K562 treated with DMSO at 1 percent for 24 hours (cell line): Measurements from ENCODE around the gene SPDYE8. TPM values are rescaled to one million over a fixed set of nuclear protein-coding genes. Genes with fewer than 3 reads are reported as not detected.

Source experiments
- total RNA-seq: library from RNA; unstranded; fragments of 300-600 nt; gene quantifications from 2 replicates; pipeline ENCODE4 v1.2.3, GENCODE V29; 2022; ENCODE audit warnings: low read depth; ENCODE audit not compliant: insufficient read depth

SPDYE8 gene, protein sequence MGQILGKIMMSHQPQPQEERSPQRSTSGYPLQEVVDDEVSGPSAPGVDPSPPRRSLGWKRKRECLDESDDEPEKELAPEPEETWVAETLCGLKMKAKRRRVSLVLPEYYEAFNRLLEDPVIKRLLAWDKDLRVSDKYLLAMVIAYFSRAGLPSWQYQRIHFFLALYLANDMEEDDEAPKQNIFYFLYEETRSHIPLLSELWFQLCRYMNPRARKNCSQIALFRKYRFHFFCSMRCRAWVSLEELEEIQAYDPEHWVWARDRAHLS
- not detected in 2 replicates for total RNA-seq

GRCh38 chr7:73029666-73030065, at the start of gene SPDYE8:
SPDYE8 (minus strand) TSS chr7:73029766; CDS start chr7:73027966, 1,800 bp downstream.

GRCh38 chr7:73057811-73058210, 28.2 kb upstream of the SPDYE8 start, which contains the start of gene SPDYE11:
SPDYE11 (minus strand) TSS chr7:73057911; CDS start chr7:73056111, 1,800 bp downstream.

Other genes starting within 250 kb of the SPDYE8 start
- gene TYW1B, start 201.6 kb downstream of the SPDYE8 start, total RNA-seq: 6.3 and 7.3 TPM in 2 replicates
- 83.8 and 86.2 TPM in 2 replicates for gene POM121, start 104.7 kb downstream of the SPDYE8 start, total RNA-seq
- 0.60 TPM in 1 of 2 replicates, not detected in the other for gene TRIM74, start 60.3 kb downstream of the SPDYE8 start, total RNA-seq
- not detected in 2 replicates for gene SPDYE11, start 28.1 kb upstream of the SPDYE8 start, total RNA-seq
- gene SPDYE9, start 56.3 kb upstream of the SPDYE8 start, total RNA-seq: not detected in 2 replicates